Upper lobe of right lung (tissue), 1 donor: ENCODE data around the gene LRRC23. TPM values are rescaled to one million over a fixed set of nuclear protein-coding genes. Genes with fewer than 3 reads are reported as not detected.
"Not testable (repeated sequence)": the region's sequence is repeated elsewhere in the genome, so short reads cannot be mapped to it uniquely, and the experiment has no call there.

ENCODE experiments used
- ATAC-seq: fragments of 200-7000 bp; cut with Tn5 transposase; one replicate; pipeline ENCODE4 v1.9.1; 2020; ENCODE audit warnings: mild to moderate bottlenecking, moderate library complexity
- DNase-seq: peaks from one replicate; pipeline ENCODE4 v3.0.0-alpha.2; 2020
- H3K27ac ChIP-seq: fragments of 200-600 bp; one replicate; pipeline ENCODE4 v1.8.0; 2022
- H3K27me3 ChIP-seq: fragments of 200-600 bp; one replicate; pipeline ENCODE4 v1.8.0; 2022; ENCODE audit warnings: mild to moderate bottlenecking
- H3K36me3 ChIP-seq: fragments of 200-600 bp; one replicate; pipeline ENCODE4 v1.8.0; 2022
- H3K4me1 ChIP-seq: fragments of 200-600 bp; one replicate; pipeline ENCODE4 v1.8.0; 2022
- H3K4me3 ChIP-seq: fragments of 200-600 bp; one replicate; pipeline ENCODE4 v1.8.0; 2022; ENCODE audit warnings: mild to moderate bottlenecking
- H3K9me3 ChIP-seq: fragments of 200-600 bp; one replicate; pipeline ENCODE4 v1.8.0; 2022
- intact Hi-C: fragments of 100-400 bp; cut with DNase I; formaldehyde crosslinking; loops from one replicate; pipeline ENCODE4 v1.11.0; 2022
- total RNA-seq: library from RNA; stranded (reverse); fragmentation: NEBNext Ultra II Directional; extraction: Animal tissue kit (Norgen Biotek cat#: 25700); gene quantifications from one replicate; pipeline ENCODE4 v1.2.1, GENCODE V29; 2021
- TF ChIP-seq, protein P1 (sequence below): fragments of 200-600 bp; IDR thresholded peaks from one replicate; pipeline ENCODE4 v1.8.0; 2022; ENCODE audit warnings: antibody characterized with exemption
- donor health status: DM: no; HTN: yes; CAD: no; lungs with severe emphysema.

LRRC23 gene
- total RNA-seq, 1 donor from 2014 or later = 13.3 TPM

GRCh38 chr12:6861391-6861790 is 43.2 kb upstream of the LRRC23 start:
- Histone ChIP-seq H3K27me3 (no peaks in the 10 kb centered on the region), H3K4me1 (no peaks in the 10 kb centered on the region), H3K36me3 (peaks cover 85% of the 10 kb centered on the region), H3K4me3 (no peak overlapping the region), H3K9me3 (no peaks in the 10 kb centered on the region), H3K27ac (no peak overlapping the region)
- TF ChIP-seq, protein P1, sequence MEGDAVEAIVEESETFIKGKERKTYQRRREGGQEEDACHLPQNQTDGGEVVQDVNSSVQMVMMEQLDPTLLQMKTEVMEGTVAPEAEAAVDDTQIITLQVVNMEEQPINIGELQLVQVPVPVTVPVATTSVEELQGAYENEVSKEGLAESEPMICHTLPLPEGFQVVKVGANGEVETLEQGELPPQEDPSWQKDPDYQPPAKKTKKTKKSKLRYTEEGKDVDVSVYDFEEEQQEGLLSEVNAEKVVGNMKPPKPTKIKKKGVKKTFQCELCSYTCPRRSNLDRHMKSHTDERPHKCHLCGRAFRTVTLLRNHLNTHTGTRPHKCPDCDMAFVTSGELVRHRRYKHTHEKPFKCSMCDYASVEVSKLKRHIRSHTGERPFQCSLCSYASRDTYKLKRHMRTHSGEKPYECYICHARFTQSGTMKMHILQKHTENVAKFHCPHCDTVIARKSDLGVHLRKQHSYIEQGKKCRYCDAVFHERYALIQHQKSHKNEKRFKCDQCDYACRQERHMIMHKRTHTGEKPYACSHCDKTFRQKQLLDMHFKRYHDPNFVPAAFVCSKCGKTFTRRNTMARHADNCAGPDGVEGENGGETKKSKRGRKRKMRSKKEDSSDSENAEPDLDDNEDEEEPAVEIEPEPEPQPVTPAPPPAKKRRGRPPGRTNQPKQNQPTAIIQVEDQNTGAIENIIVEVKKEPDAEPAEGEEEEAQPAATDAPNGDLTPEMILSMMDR = no peak
- intact Hi-C loops = no loop called here
- ATAC-seq (no peak), DNase-seq (no peak)

GRCh38 chr12:6863033-6863432 is 41.6 kb upstream of the LRRC23 start:
- ATAC-seq (no peak), DNase-seq (no peak)
- Histone ChIP-seq H3K9me3 (no peaks in the 10 kb centered on the region), H3K4me1 (peaks cover 4% of the 10 kb centered on the region), H3K36me3 (peaks cover 69% of the 10 kb centered on the region), H3K27ac (no peak overlapping the region), H3K4me3 (no peak overlapping the region), H3K27me3 (no peaks in the 10 kb centered on the region)
- TF ChIP-seq, protein P1 = no peak
- intact Hi-C loops = no loop called here

GRCh38 chr12:6863586-6864321 is 40.9 kb upstream of the LRRC23 start:
- no peak for ATAC-seq
- DNase-seq = no peak
- Histone ChIP-seq H3K4me1 (peaks cover 10% of the 10 kb centered on the region), H3K27me3 (no peaks in the 10 kb centered on the region), H3K27ac (no peak overlapping the region), H3K36me3 (peaks cover 62% of the 10 kb centered on the region), H3K9me3 (no peaks in the 10 kb centered on the region), H3K4me3 (no peak overlapping the region)
- intact Hi-C loops = no loop called here
- TF ChIP-seq, protein P1 = no peak

DNA sequence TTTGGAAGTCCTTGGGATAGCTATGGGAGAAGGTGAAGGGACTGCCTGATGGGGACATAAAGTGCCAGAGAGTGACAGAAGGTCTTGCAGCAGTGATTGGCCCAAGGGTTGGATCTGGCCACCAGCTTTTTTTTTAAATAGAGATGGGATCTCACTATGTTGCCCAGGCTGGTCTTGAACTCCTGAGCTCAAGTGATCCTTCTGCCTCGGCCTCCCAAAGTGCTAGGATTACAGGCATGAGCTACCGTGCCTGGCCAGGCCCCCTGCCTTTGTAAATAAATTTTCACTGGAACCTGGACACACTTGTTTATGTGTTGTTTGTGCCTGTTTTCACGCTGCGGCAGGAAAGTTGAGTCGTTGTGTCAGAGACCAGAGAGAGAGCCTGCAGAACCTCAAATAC is 39.3 kb upstream of the LRRC23 start:
- H3K9me3 ChIP-seq, H3K27me3 ChIP-seq, ATAC-seq, H3K27ac ChIP-seq, H3K4me3 ChIP-seq, DNase-seq, intact Hi-C loops: not testable (repeated sequence)
- peaks cover 59% of the 10 kb centered on the region for H3K36me3 ChIP-seq
- H3K4me1 ChIP-seq = peaks cover 21% of the 10 kb centered on the region

DNA sequence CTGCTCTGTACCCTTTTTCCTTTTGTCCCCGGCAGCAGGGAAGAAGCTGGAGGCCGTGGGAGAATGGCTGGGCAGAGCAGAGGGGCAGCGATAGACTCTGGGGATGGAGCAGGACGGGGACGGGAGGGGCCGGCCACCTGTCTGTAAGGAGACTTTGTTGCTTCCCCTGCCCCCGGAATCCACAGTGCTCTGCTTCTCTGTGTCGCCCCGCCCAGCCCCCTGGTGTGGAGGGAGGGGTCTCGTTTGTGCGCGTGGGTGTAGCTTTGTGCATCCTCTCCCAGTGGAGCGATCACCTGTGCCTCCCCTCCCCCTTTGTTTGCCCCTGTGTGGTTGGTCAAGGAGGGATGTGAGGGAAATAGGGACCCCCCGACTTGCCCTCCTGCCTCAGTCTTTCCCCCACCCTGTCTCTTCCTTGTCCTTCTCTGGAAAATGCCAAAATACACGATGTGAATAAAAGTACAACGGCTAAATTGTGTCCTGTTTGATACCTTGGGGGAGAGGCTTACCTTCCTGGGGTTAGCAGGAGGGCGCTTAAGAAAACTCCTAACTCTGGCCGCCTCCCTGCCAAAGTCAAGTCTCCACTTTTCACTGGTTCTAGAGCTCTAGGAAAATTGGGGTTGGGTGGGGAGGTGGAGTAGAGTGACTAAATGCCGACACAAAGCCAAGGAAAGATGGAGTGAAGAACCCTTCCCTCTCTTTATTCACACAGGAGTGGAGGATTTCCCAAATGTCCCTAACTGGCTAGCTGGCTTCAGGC is 38.3 kb upstream of the LRRC23 start:
- intact Hi-C loops = no loop called here

More for the DNA sequence above, 38.3 kb upstream of the LRRC23 start:
- Histone ChIP-seq H3K4me3 (peak overlapping the region; percentile 100), H3K4me1 (peaks cover 31% of the 10 kb centered on the region), H3K9me3 (no peaks in the 10 kb centered on the region), H3K36me3 (peaks cover 59% of the 10 kb centered on the region), H3K27me3 (no peaks in the 10 kb centered on the region), H3K27ac (peak overlapping the region; percentile 96)
- TF ChIP-seq, protein P1 = no peak
- ATAC-seq (no peak), DNase-seq (no peak)
